GM12878 (cell line): ENCODE data around the gene GABARAPL2. TPM values are rescaled to one million over a fixed set of nuclear protein-coding genes. Genes with fewer than 3 reads are reported as not detected.

Source experiments
- ATAC-seq: fragments of 200-7000 bp; cut with Tn5 transposase; 3 replicates; pipeline ENCODE4 v1.9.1; 2020; ENCODE audit warnings: mild to moderate bottlenecking, moderate library complexity
- BruUV-seq: library from RNA; stranded (reverse); fragments of 400-500 nt; replicated peaks from 2 replicates; lab custom pipeline; 2021; lab: Mats Ljungman, UMichigan
- CTCF ChIA-PET: fragments of 300-600 bp; sonication (Branson Sonifier 250); formaldehyde crosslinking; extraction: SDS; loops from one replicate; lab custom pipeline; 2021; ENCODE audit warnings: inconsistent platforms; lab: Yijun Ruan, JAX
- POLR2A ChIA-PET: fragments of 350-600 bp; formaldehyde crosslinking; extraction: SDS; loops from one replicate; lab custom pipeline; 2021; ENCODE audit warnings: inconsistent platforms; lab: Charles Lee
- RAD21 ChIA-PET: fragments of 300-600 bp; sonication (Branson Sonifier 250); formaldehyde crosslinking; loops from one replicate; lab custom pipeline; 2023; ENCODE audit warnings: antibody characterized with exemption; ENCODE audit not compliant: unreplicated experiment; lab: Charles Lee
- SMC1A ChIA-PET: fragments of 300-600 bp; sonication (Branson Sonifier 250); formaldehyde crosslinking; loops from one replicate; lab custom pipeline; 2023; ENCODE audit not compliant: unreplicated experiment, uncharacterized antibody; lab: Charles Lee
- DNase-seq: peaks from one replicate; pipeline ENCODE4 v3.0.0-alpha.2; 2011; ENCODE audit warnings: low read depth, low spot score
- FAIRE-seq: peaks from 3 replicates; lab custom pipeline; 2011; peaks lifted over from hg19 to GRCh38; lab: Jason Lieb, UNC
- H2AFZ ChIP-seq: 2 replicates; pipeline ENCODE4 v1.6.0; 2011; ENCODE audit warnings: low read depth, low read length, control low read depth; ENCODE audit not compliant: control insufficient read depth
- H3K27ac ChIP-seq: 2 replicates; pipeline ENCODE4 v1.5.1; 2011; ENCODE audit warnings: control low read depth; ENCODE audit not compliant: control insufficient read depth, insufficient read depth
- H3K27me3 ChIP-seq, 2 experiments: replicated peaks in 1 of 2; 2 replicates each; pipeline versions ENCODE4 v1.6.0 to v1.6.1; 2011; ENCODE audit warnings: low read length in 1 of 2; ENCODE audit not compliant: control insufficient read depth in 2 of 2, insufficient read depth in 2 of 2
- H3K36me3 ChIP-seq, 2 experiments: 2 replicates each; pipeline ENCODE4 v1.5.1; 2011; ENCODE audit warnings: low read length in 1 of 2; ENCODE audit not compliant: control insufficient read depth in 2 of 2, insufficient read depth in 2 of 2
- H3K4me1 ChIP-seq: 2 replicates; pipeline ENCODE4 v1.6.1; 2011; ENCODE audit warnings: mild to moderate bottlenecking, low read length, moderate library complexity, mixed read lengths; ENCODE audit not compliant: control insufficient read depth, insufficient read depth
- H3K4me2 ChIP-seq: 2 replicates; pipeline ENCODE4 v1.6.0; 2011; ENCODE audit warnings: control low read depth; ENCODE audit not compliant: control insufficient read depth, insufficient read depth
- H3K4me3 ChIP-seq: fragments of 200-600 bp; sonication (generic); 2 replicates; pipeline ENCODE4 v1.5.1; 2016
- H3K79me2 ChIP-seq: 2 replicates; pipeline ENCODE4 v1.6.0; 2011; ENCODE audit warnings: low read length; ENCODE audit not compliant: control insufficient read depth, insufficient read depth
- H3K9ac ChIP-seq: 2 replicates; pipeline ENCODE4 v1.8.0; 2011; ENCODE audit warnings: low read length, control low read depth, mixed read lengths; ENCODE audit not compliant: control insufficient read depth, insufficient read depth
- H3K9me3 ChIP-seq: replicated peaks from 3 replicates; pipeline ENCODE4 v1.5.1; 2011; ENCODE audit warnings: mild to moderate bottlenecking, low read length; ENCODE audit not compliant: control insufficient read depth, insufficient read depth
- H4K20me1 ChIP-seq: 2 replicates; pipeline ENCODE4 v1.6.0; 2011; ENCODE audit not compliant: control insufficient read depth, insufficient read depth
- BCL3 ChIP-seq: IDR thresholded peaks from 2 replicates; pipeline ENCODE4 v1.6.1; 2011; ENCODE audit warnings: borderline replicate concordance, low read depth, mild to moderate bottlenecking, moderate library complexity, low read length; ENCODE audit not compliant: insufficient read depth, poor library complexity, severe bottlenecking
- EED ChIP-seq: sonication (generic); IDR thresholded peaks from 2 replicates; pipeline ENCODE4 v1.6.1; 2016; ENCODE audit warnings: antibody characterized with exemption, low read depth
- IRF3 ChIP-seq: fragments of 450-650 bp; IDR thresholded peaks from 2 replicates; pipeline ENCODE4 v1.6.1; 2014; ENCODE audit warnings: mild to moderate bottlenecking
- PBX3 ChIP-seq: IDR thresholded peaks from 2 replicates; pipeline ENCODE4 v1.6.1; 2011; ENCODE audit warnings: mild to moderate bottlenecking, low read depth, low read length, moderate library complexity; ENCODE audit not compliant: insufficient replicate concordance
- POLR2AphosphoS5 ChIP-seq: IDR thresholded peaks from 2 replicates; pipeline ENCODE4 v1.6.1; 2011; ENCODE audit warnings: mild to moderate bottlenecking, low read length, inconsistent platforms
- SIN3A ChIP-seq: IDR thresholded peaks from 2 replicates; pipeline ENCODE4 v1.6.1; 2012; ENCODE audit warnings: low read depth, low read length, improper control_type of control experiment
- SREBF2 ChIP-seq: IDR thresholded peaks from 2 replicates; pipeline ENCODE4 v1.6.1; 2012; ENCODE audit warnings: mild to moderate bottlenecking, low read length
- ZNF24 ChIP-seq: fragments of 450-650 bp; IDR thresholded peaks from 2 replicates; pipeline ENCODE4 v1.6.1; 2017; ENCODE audit warnings: antibody characterized with exemption, mild to moderate bottlenecking
- WGBS: methylation state at CpG from one replicate; pipeline ENCODE4 v1.1.6; 2016; ENCODE audit warnings: low lambda C conversion rate; ENCODE audit not compliant: insufficient replicate concordance, insufficient coverage; ENCODE audit errors: missing lambda C conversion rate; 5-methylcytosine and 5-hydroxymethylcytosine counted together
- in situ Hi-C: fragments of 300-500 bp; cut with MboI; formaldehyde crosslinking; loops from 9 replicates; pipeline ENCODE4 v1.14.3; 2018; ENCODE audit warnings: mixed read lengths
- intact Hi-C: fragments of 100-400 bp; cut with micrococcal nuclease; formaldehyde crosslinking; loops from one replicate; pipeline ENCODE4 v1.14.2; 2022; ENCODE audit not compliant: unreplicated experiment
- polyA plus RNA-seq, 11 experiments: library from polyadenylated mRNA; depleted of rRNA in 4 of 11; unstranded in 6 of 11; stranded (reverse) in 5 of 11; fragments of >200 nt; fragmentation: Nextera tagmentation in 4 of 11; fragmentation: Illumina TruSeq in 1 of 11; extraction: Ambion mirVana in 4 of 11; extraction: Trizol in 1 of 11; gene quantifications; 1 replicate in 1 of 11; 2 replicates in 10 of 11; pipeline versions ENCODE4 v1.2.1 to v1.2.3, GENCODE V29; 2011 to 2016; ENCODE audit warnings: inconsistent platforms in 2 of 11, missing spikeins in 2 of 11, low read depth in 1 of 11
- total RNA-seq, 4 experiments: library from RNA; depleted of rRNA in 3 of 4; stranded (reverse); fragments of >200 nt in 3 of 4; fragmentation: Illumina TruSeq in 1 of 4; extraction: Trizol in 1 of 4; gene quantifications; 2 replicates each; pipeline versions ENCODE4 v1.2.1 to v1.2.3, GENCODE V29; 2013 to 2021

Gene GABARAPL2
- total and polyA plus RNA-seq, 10 of the 15 experiments (the other 5 are each of a cell fraction or from before 2014, with no cell fraction given), result 61.9 to 359 (median 128) TPM

GRCh38 chr16:75519175-75519574 is 47.0 kb upstream of the GABARAPL2 start:
- no peak for FAIRE-seq
- Histone ChIP-seq H3K79me2 (no peaks in the 10 kb centered on the region), H3K27ac (no peak overlapping the region), H2AFZ (no peak overlapping the region), H4K20me1 (no peaks in the 10 kb centered on the region), H3K27me3 (no peaks in the 10 kb centered on the region), H3K36me3 (no peaks in the 10 kb centered on the region), H3K4me2 (no peak overlapping the region)
- ChIA-PET SMC1A (interaction anchor here (2.9 to 4.5 kb wide), 2 partner anchors 48 to 103 kb away, joined by 20 to 39 read pairs; partner anchors contain the start of gene ADAT1), POLR2A (no interaction called here), CTCF (interaction anchor here (1.0 to 9.6 kb wide), 8 partner anchors 25 to 245 kb away, joined by 3 to 153 read pairs (median 16); partner anchors contain the start of genes ADAT1, TMEM170A and TMEM231)
- no peak for DNase-seq
- BruUV-seq, result no TSS peak
- ATAC-seq, result no peak
- WGBS, result 53% methylated on average over 6 of the region's 6 CpGs
- intact Hi-C loops (loop anchor here (5.0 kb wide), 1 partner anchor 38 kb away; the partner anchor contains the start of gene TMEM231), in situ Hi-C loops (no loop called here)
- no peak for TF ChIP-seq ZNF24
- no peak for TF ChIP-seq SIN3A
- TF ChIP-seq POLR2AphosphoS5, result no peak
- TF ChIP-seq PBX3, result no peak
- TF ChIP-seq IRF3, result no peak
- TF ChIP-seq SREBF2, result no peak
- TF ChIP-seq EED, result no peak
- no peak for TF ChIP-seq BCL3
- TF ChIP-seq, all 136 proteins: peak for 0
- Histone ChIP-seq H3K9me3 (no peaks in the 10 kb centered on the region), H3K4me3 (no peak overlapping the region), H3K9ac (no peak overlapping the region), H3K4me1 (no peaks in the 10 kb centered on the region)
- RAD21 ChIA-PET, result interaction anchor here (0.9 kb wide), 1 partner anchor 102 kb away, joined by 3 read pairs; no protein-coding TSS in a partner anchor
